ENCODE measurements around the gene RNLS. TPM values are rescaled to one million over a fixed set of nuclear protein-coding genes. Genes with fewer than 3 reads are reported as not detected.

RNLS gene
- total and polyA plus RNA-seq, 2 of the 8 experiments (the other 6 are each of a cell fraction or from before 2014, with no cell fraction given) = 7.5 to 12.7 TPM

GRCh38 chr10:88439932-88440331 is 143.2 kb downstream of the RNLS start:
- H3K27me3 ChIP-seq (replicated peaks in 1 of 4; ENCODE audit: control insufficient read depth in 3 of 4, extremely low read depth in 1 of 4, insufficient read depth in 3 of 4, low read length in 3 of 4) = no peaks in the 10 kb centered on the region
- DNase-seq (ENCODE audit: low read depth in 1 of 2, low spot score in 2 of 2) (no peak), FAIRE-seq (no peak)
- no peak overlapping the region for H2BK20ac ChIP-seq (ENCODE audit: low read length)
- ChIA-PET POLR2A (ENCODE audit: partially characterized antibody) (no interaction called here), CTCF (ENCODE audit: partially characterized antibody) (no interaction called here)
- no peaks in the 10 kb centered on the region for H3K79me1 ChIP-seq (ENCODE audit: low read depth, low read length)
- no peak overlapping the region for H4K5ac ChIP-seq (ENCODE audit: insufficient read length, low read depth, low read length)
- H4K8ac ChIP-seq (ENCODE audit: extremely low read depth, insufficient read depth, low read length) = no peak overlapping the region
- no peak overlapping the region for H3K27ac ChIP-seq (ENCODE audit: low read depth, low read length)
- peaks cover 0 to 12% of the 10 kb centered on the region in 2 experiments; a peak in 3 of 4 replicates for H3K9me3 ChIP-seq (ENCODE audit: insufficient read depth in 2 of 2, low read depth in 1 of 2, low read length in 1 of 2)
- no peaks in the 10 kb centered on the region for H3K79me2 ChIP-seq (ENCODE audit: control insufficient read depth in 1 of 2, insufficient read depth in 2 of 2, low read length in 2 of 2)
- no peak overlapping the region for H3K4me3 ChIP-seq (ENCODE audit: extremely low read depth in 1 of 4, insufficient read depth in 2 of 4, low read depth in 3 of 4, low read length in 4 of 4)
- no peak overlapping the region for H3K4ac ChIP-seq (replicated peaks; ENCODE audit: insufficient read length, low read depth, low read length)
- no peaks in the 10 kb centered on the region for H3K36me3 ChIP-seq (ENCODE audit: control insufficient read depth in 2 of 4, insufficient read depth in 4 of 4, low read length in 3 of 4)
- H3K14ac ChIP-seq (ENCODE audit: insufficient read length) = no peak overlapping the region
- no peak overlapping the region for H4K91ac ChIP-seq (replicated peaks; ENCODE audit: insufficient read length, low read length)
- no peak overlapping the region for H3K56ac ChIP-seq (replicated peaks; ENCODE audit: insufficient read length, low read depth, low read length)
- no peak overlapping the region for H2BK120ac ChIP-seq (replicated peaks; ENCODE audit: low read depth, low read length)
- no peak overlapping the region for H2BK15ac ChIP-seq (ENCODE audit: low read length)
- H3K4me2 ChIP-seq (ENCODE audit: insufficient read depth in 1 of 2, low read depth in 2 of 2, low read length in 2 of 2) = no peak overlapping the region
- no peak overlapping the region for H2BK12ac ChIP-seq (ENCODE audit: low read depth, low read length)
- H3K4me1 ChIP-seq (replicated peaks in 1 of 4; ENCODE audit: control insufficient read depth in 3 of 4, insufficient read depth in 4 of 4, low read length in 3 of 4) = no peaks in the 10 kb centered on the region
- H3K9ac ChIP-seq (replicated peaks in 1 of 4; ENCODE audit: extremely low read depth in 1 of 4, low read depth in 3 of 4, low read length in 3 of 4) = no peak overlapping the region
- no peak overlapping the region for H2BK5ac ChIP-seq (ENCODE audit: low read depth, low read length)
- H3K18ac ChIP-seq (ENCODE audit: extremely low read depth, low read length) = no peak overlapping the region
- H2AK5ac ChIP-seq (ENCODE audit: low read depth, low read length) = no peak overlapping the region
- H2AFZ ChIP-seq (ENCODE audit: low read length) = no peak overlapping the region
- H3K23ac ChIP-seq (ENCODE audit: insufficient read length) = no peak overlapping the region
- no peaks in the 10 kb centered on the region for H3K23me2 ChIP-seq (ENCODE audit: low read depth, low read length)
- H4K20me1 ChIP-seq (replicated peaks in 1 of 2; ENCODE audit: control insufficient read depth in 1 of 2, insufficient read depth in 2 of 2, low read length in 2 of 2) = no peaks in the 10 kb centered on the region
- TF ChIP-seq BACH1 (IDR thresholded peaks at IDR 0.05; ENCODE audit: low read length) (no peak), TBP (IDR thresholded peaks at IDR 0.05; ENCODE audit: low read depth, low read length) (no peak), BRCA1 (IDR thresholded peaks at IDR 0.05; ENCODE audit: low read depth, low read length) (no peak), FOSL1 (IDR thresholded peaks at IDR 0.05; ENCODE audit: insufficient read depth, low read depth, low read length) (no peak), SP2 (IDR thresholded peaks at IDR 0.05; ENCODE audit: low read length) (no peak), EGR1 (IDR thresholded peaks at IDR 0.05; ENCODE audit: borderline replicate concordance, low read depth, low read length) (no peak), RNF2 (IDR thresholded peaks at IDR 0.05; ENCODE audit: borderline replicate concordance, low read depth, low read length, missing control alignments, poor library complexity, severe bottlenecking) (no peak), KDM4A (IDR thresholded peaks at IDR 0.05; ENCODE audit: low read depth, low read length, severe bottlenecking) (no peak), TEAD4 (IDR thresholded peaks at IDR 0.05; ENCODE audit: low read depth, low read length) (no peak)
